ENCODE results near the gene TNFRSF8. TPM values are rescaled to one million over a fixed set of nuclear protein-coding genes. Genes with fewer than 3 reads are reported as not detected.
A peak's percentile ranks its signal among the peaks of the same experiment; 100 is the strongest.

Gene TNFRSF8
- total RNA-seq, 4 donors from 2014 or later: 0.84 to 4.9 (median 1.8) TPM; not detected in 1

DNA sequence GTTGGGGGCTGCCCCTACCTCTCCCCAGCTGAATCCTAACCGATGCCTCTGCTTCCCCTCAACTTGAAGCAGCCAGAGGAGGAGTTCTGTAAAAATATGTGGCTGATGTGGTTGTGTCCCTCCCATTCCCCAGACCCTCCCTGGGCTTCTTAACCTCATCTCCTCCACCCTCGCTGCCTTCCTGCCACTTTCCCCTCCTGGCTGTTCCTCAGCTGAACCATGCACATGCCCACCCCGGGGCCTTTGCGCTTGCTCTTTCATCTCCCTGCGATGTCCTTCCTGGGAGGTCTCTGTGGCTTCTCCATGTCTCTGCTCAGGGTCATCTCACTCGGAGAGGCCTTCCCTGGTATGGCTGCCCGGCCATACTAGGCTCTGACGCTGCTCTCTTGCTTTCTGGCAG, 34.9 kb upstream of the TNFRSF8 start:
- H3K36me3 ChIP-seq: peaks cover 3 to 93% (median 6%) of the 10 kb centered on the region in 3 donors
- no peak for DNase-seq (ENCODE audit: low spot score in 2 of 2)
- H3K27ac ChIP-seq: no peak overlapping the region
- H3K4me3 ChIP-seq: no peak overlapping the region
- H3K4me1 ChIP-seq: peaks cover 0 to 22% (median 3%) of the 10 kb centered on the region in 4 donors
- no peaks in the 10 kb centered on the region for H3K27me3 ChIP-seq
- H3K9me3 ChIP-seq: no peaks in the 10 kb centered on the region
- WGBS, 2 donors: 82 to 94% methylated on average over 8 of the region's 8 CpGs
- no peak for TF ChIP-seq EP300 (IDR thresholded peaks at IDR 0.05)
- TF ChIP-seq, protein P1, sequence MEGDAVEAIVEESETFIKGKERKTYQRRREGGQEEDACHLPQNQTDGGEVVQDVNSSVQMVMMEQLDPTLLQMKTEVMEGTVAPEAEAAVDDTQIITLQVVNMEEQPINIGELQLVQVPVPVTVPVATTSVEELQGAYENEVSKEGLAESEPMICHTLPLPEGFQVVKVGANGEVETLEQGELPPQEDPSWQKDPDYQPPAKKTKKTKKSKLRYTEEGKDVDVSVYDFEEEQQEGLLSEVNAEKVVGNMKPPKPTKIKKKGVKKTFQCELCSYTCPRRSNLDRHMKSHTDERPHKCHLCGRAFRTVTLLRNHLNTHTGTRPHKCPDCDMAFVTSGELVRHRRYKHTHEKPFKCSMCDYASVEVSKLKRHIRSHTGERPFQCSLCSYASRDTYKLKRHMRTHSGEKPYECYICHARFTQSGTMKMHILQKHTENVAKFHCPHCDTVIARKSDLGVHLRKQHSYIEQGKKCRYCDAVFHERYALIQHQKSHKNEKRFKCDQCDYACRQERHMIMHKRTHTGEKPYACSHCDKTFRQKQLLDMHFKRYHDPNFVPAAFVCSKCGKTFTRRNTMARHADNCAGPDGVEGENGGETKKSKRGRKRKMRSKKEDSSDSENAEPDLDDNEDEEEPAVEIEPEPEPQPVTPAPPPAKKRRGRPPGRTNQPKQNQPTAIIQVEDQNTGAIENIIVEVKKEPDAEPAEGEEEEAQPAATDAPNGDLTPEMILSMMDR (IDR thresholded peaks at IDR 0.05): no peak
- no peak for TF ChIP-seq POLR2A (IDR thresholded peaks at IDR 0.05)

DNA sequence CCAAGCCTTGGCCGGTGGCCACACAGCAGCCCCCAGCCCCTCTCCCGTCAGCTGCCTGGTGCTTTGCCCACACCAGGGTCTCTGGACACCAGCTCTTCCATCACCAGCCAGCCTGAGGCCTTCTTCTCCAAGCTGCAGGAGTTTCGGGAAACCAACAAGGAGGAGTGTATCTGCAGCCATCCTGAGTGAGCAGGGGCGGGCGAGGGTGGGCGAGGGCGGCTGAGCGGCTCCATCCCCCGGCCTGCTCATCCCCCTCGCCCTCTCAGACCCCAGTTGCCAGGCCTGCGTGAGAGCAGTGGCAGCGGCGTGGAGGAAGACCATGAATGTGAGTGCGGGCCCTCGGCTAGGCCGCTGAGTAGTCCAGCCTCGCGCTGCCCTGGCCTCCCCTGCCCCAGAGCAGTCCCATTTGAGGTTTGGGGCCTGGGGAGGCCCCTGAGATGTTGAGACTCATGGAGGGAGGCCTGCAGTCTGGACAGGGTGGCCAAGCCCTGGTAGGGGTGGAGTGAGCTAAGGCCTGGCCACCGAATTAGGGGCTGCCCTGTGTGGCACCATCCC, 34.1 kb upstream of the TNFRSF8 start:
- no peak for DNase-seq (ENCODE audit: low spot score in 2 of 2)
- H3K27me3 ChIP-seq: no peaks in the 10 kb centered on the region
- WGBS, 2 donors: 94 to 96% methylated on average over 8 to 19 of the region's 19 CpGs
- TF ChIP-seq, protein P1 (IDR thresholded peaks at IDR 0.05): no peak
- TF ChIP-seq EP300 (IDR thresholded peaks at IDR 0.05): no peak
- TF ChIP-seq POLR2A (IDR thresholded peaks at IDR 0.05): no peak
- no peak overlapping the region for H3K27ac ChIP-seq
- peaks cover 0 to 30% (median 10%) of the 10 kb centered on the region in 4 donors for H3K4me1 ChIP-seq
- H3K9me3 ChIP-seq: no peaks in the 10 kb centered on the region
- H3K4me3 ChIP-seq: no peak overlapping the region
- H3K36me3 ChIP-seq: peaks cover 3 to 86% (median 6%) of the 10 kb centered on the region in 3 donors

GRCh38 chr1:12029720-12030339, 33.3 kb upstream of the TNFRSF8 start:
- H3K4me3 ChIP-seq: no peak overlapping the region
- 90 to 94% methylated on average over 20 to 22 of the region's 32 CpGs for WGBS, 2 donors

DNA sequence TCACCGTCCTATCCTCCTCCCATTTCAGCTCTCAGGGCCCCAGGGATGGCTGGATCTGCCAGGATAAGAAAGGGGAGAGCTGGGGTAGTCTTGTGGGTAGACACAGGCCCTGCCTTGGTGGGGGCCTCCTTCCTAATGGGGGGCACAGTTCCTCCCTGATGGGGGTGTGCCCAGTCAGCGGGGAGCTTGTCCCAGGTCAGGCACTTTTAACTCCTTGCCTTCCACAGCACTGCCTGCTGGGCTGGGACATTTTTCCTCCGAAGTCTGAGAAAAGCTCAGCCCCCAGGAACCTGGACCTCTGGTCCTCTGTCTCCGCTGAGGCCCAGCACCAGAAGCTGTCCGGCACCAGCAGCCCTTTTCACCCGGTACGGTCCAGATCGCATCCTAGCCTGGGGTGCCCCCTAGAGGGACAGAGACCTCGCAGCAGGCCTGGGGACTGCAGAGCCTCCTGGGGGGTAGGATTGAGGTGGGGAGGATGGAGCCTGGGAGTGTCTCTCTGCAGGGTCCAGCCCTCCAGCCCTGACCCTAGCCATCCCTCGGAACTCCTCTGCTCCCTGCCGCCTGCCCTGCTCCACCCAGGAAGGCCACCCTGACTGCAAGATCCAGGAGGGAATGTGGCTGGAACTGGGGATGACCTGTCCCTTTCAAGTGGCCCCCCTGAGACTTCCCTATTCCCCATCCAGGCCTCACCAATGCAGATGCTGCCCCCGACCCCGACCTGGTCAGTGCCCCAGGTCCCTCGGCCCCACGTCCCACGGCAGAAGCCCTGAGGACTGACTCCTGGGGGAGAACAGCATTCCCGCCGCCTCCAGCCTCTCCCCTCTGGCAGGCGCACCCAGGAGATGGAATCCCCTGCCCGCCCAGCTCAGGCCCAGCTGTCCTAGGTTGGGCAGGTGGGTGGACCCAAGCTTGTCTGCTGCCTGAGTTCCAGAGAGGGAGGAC, 31.8 kb upstream of the TNFRSF8 start:
- Histone ChIP-seq H3K4me3 (no peak overlapping the region), H3K27me3 (no peaks in the 10 kb centered on the region), H3K9me3 (no peaks in the 10 kb centered on the region), H3K36me3 (peaks cover 3 to 63% (median 4%) of the 10 kb centered on the region in 3 donors), H3K4me1 (peaks cover 0 to 48% (median 21%) of the 10 kb centered on the region in 4 donors), H3K27ac (peak overlapping the region in 2 of 4 donors; percentile 47 to 87)
- no peak for DNase-seq (ENCODE audit: low spot score in 2 of 2)
- TF ChIP-seq EP300 (IDR thresholded peaks at IDR 0.05): no peak
- TF ChIP-seq, protein P1 (IDR thresholded peaks at IDR 0.05): peak in 4 of 5 experiments; percentile 22 to 50 (median 24)
- no peak for TF ChIP-seq POLR2A (IDR thresholded peaks at IDR 0.05)
- 60 to 70% methylated on average over 18 to 19 of the region's 20 CpGs for WGBS, 2 donors

More at GRCh38 chr1:12029720-12030339, 33.3 kb upstream of the TNFRSF8 start:
- no peak overlapping the region for H3K27ac ChIP-seq
- no peaks in the 10 kb centered on the region for H3K27me3 ChIP-seq
- H3K9me3 ChIP-seq: no peaks in the 10 kb centered on the region
- no peak for DNase-seq (ENCODE audit: low spot score in 2 of 2)
- no peak for TF ChIP-seq EP300 (IDR thresholded peaks at IDR 0.05)
- TF ChIP-seq, protein P1 (IDR thresholded peaks at IDR 0.05): no peak
- no peak for TF ChIP-seq POLR2A (IDR thresholded peaks at IDR 0.05)
- peaks cover 3 to 78% (median 6%) of the 10 kb centered on the region in 3 donors for H3K36me3 ChIP-seq
- peaks cover 0 to 38% (median 16%) of the 10 kb centered on the region in 4 donors for H3K4me1 ChIP-seq
